Sciatic nerve (tissue), 2 donors: ENCODE measurements around the gene STK10. TPM values are rescaled to one million over a fixed set of nuclear protein-coding genes. Genes with fewer than 3 reads are reported as not detected.

ENCODE experiments used
- ATAC-seq: fragments of 200-7000 bp; cut with Tn5 transposase; one replicate; pipeline ENCODE4 v1.9.1; 2020; ENCODE audit warnings: mild to moderate bottlenecking, moderate library complexity
- DNase-seq: peaks from one replicate; pipeline ENCODE4 v3.0.0-alpha.2; 2020; ENCODE audit warnings: low spot score
- intact Hi-C: fragments of 100-400 bp; cut with DNase I; formaldehyde crosslinking; loops from one replicate; pipeline ENCODE4 v1.14.2; 2022
- total RNA-seq: library from RNA; stranded (reverse); fragmentation: NEBNext Ultra II Directional; extraction: Animal tissue kit (Norgen Biotek cat#: 25700); gene quantifications from one replicate; pipeline ENCODE4 v1.2.1, GENCODE V29; 2021
- donor health status: DM: no; HTN: no; CAD: no.
- donor health status: DM: no; HTN: no; CAD: no.

STK10 gene
- total RNA-seq, 1 donor from 2014 or later: 89.4 TPM

GRCh38 chr5:172193872-172194271 is 5.8 kb upstream of the STK10 start, which contains the start of gene EFCAB9:
Gene EFCAB9, plus strand, starts transcription at chr5:172194172. Its CDS starts 1 bp downstream, at chr5:172194173.
- no peak for ATAC-seq
- no peak for DNase-seq
- intact Hi-C loops: no loop called here

GRCh38 chr5:172189693-172190296 is 1.8 kb upstream of the STK10 start:
- no peak for ATAC-seq
- no peak for DNase-seq
- intact Hi-C loops: loop anchor here (5.0 kb wide), 1 partner anchor 82 kb away; no protein-coding TSS in a partner anchor

GRCh38 chr5:172188893-172189692 is 1.1 kb upstream of the STK10 start:
- ATAC-seq (no peak), DNase-seq (peak; percentile 58)
- intact Hi-C loops: loop anchor here (5.0 kb wide), 1 partner anchor 82 kb away; no protein-coding TSS in a partner anchor

- DNase-seq (peak; percentile 74), ATAC-seq (peak; percentile 57)
- intact Hi-C loops: loop anchor here (5.0 kb wide), 1 partner anchor 80 kb away; no protein-coding TSS in a partner anchor
These were observed 649 bp downstream of the STK10 start for GRCh38 chr5:172187118-172188032.

- intact Hi-C loops: loop anchor here (5.0 kb wide), 1 partner anchor 79 kb away; no protein-coding TSS in a partner anchor
- ATAC-seq: no peak
- peak; percentile 38 for DNase-seq
These were observed 1.8 kb downstream of the STK10 start for GRCh38 chr5:172186114-172186695.

GRCh38 chr5:172185096-172185461 is 2.9 kb downstream of the STK10 start:
- DNase-seq: peak; percentile 6
- ATAC-seq: no peak
- intact Hi-C loops: loop anchor here (5.0 kb wide), 1 partner anchor 78 kb away; no protein-coding TSS in a partner anchor

- DNase-seq (no peak), ATAC-seq (no peak)
- intact Hi-C loops: no loop called here
These were observed 4.1 kb downstream of the STK10 start for GRCh38 chr5:172183881-172184280.

- intact Hi-C loops: no loop called here
- ATAC-seq (no peak), DNase-seq (no peak)
These were observed 5.7 kb downstream of the STK10 start for GRCh38 chr5:172182291-172182690.

GRCh38 chr5:172180936-172181335 is 7.1 kb downstream of the STK10 start:
- intact Hi-C loops: no loop called here
- DNase-seq (no peak), ATAC-seq (no peak)

- intact Hi-C loops: no loop called here
- DNase-seq: no peak
- ATAC-seq: peak; percentile 39
These were observed 8.7 kb downstream of the STK10 start for GRCh38 chr5:172178991-172179989.

- no peak for ATAC-seq
- intact Hi-C loops: no loop called here
These were observed 9.6 kb downstream of the STK10 start for GRCh38 chr5:172178301-172178987.

GRCh38 chr5:172177176-172177575 is 10.8 kb downstream of the STK10 start:
- intact Hi-C loops: no loop called here
- DNase-seq (no peak), ATAC-seq (no peak)

More at GRCh38 chr5:172178301-172178987, 9.6 kb downstream of the STK10 start:
- no peak for DNase-seq

- intact Hi-C loops: no loop called here
- ATAC-seq (peak; percentile 60), DNase-seq (no peak)
These were observed 12.7 kb downstream of the STK10 start for GRCh38 chr5:172175263-172175719.

- ATAC-seq (no peak), DNase-seq (no peak)
- intact Hi-C loops: no loop called here
These were observed 14.4 kb downstream of the STK10 start for GRCh38 chr5:172173564-172174153.

GRCh38 chr5:172172912-172173563 is 15.0 kb downstream of the STK10 start:
- ATAC-seq (peak; percentile 54), DNase-seq (no peak)
- intact Hi-C loops: no loop called here

GRCh38 chr5:172171118-172171517 is 16.9 kb downstream of the STK10 start:
- intact Hi-C loops: no loop called here
- no peak for DNase-seq
- no peak for ATAC-seq
